NCI-H460 (cell line): ENCODE data around the gene GSTT2. TPM values are rescaled to one million over a fixed set of nuclear protein-coding genes. Genes with fewer than 3 reads are reported as not detected.
A peak's percentile ranks its signal among the peaks of the same experiment; 100 is the strongest.
"Not testable (repeated sequence)": the region's sequence is repeated elsewhere in the genome, so short reads cannot be mapped to it uniquely, and the experiment has no call there.

Experiments
- DNase-seq: peaks from one replicate; pipeline ENCODE4 v3.0.0-alpha.2; 2016; ENCODE audit warnings: low read depth; ENCODE audit errors: extremely low read depth
- polyA plus RNA-seq: library from polyadenylated mRNA; depleted of rRNA; stranded (reverse); fragments of >200 nt; gene quantifications from 2 replicates; pipeline ENCODE4 v1.2.3, GENCODE V29; 2014; cell fraction: nucleus; rRNA removed
- total RNA-seq: library from RNA; depleted of rRNA; stranded (reverse); fragments of >200 nt; shearing (Covaris generic); gene quantifications from 2 replicates; pipeline ENCODE4 v1.2.3, GENCODE V29; 2014; rRNA removed

GSTT2 gene
- total RNA-seq: not detected in 2 replicates
- polyA plus RNA-seq: 1.4 TPM in 1 of 2 replicates, not detected in the other

- not testable (repeated sequence) for DNase-seq
Measured at GRCh38 chr22:23979557-23980240, at the start of gene GSTT2. TSS of gene GSTT2 (plus strand) at chr22:23980134.

GRCh38 chr22:23938328-23939016, 41.5 kb upstream of the GSTT2 start:
- no peak for DNase-seq

- DNase-seq: no peak
Measured at GRCh38 chr22:23939017-23939357, 40.9 kb upstream of the GSTT2 start.

GRCh38 chr22:23940166-23940565, 39.8 kb upstream of the GSTT2 start:
- not testable (repeated sequence) for DNase-seq

GRCh38 chr22:23947391-23947790, 32.5 kb upstream of the GSTT2 start:
- not testable (repeated sequence) for DNase-seq

GRCh38 chr22:23949764-23950163, 30.2 kb upstream of the GSTT2 start:
- DNase-seq: not testable (repeated sequence)

GRCh38 chr22:23951383-23951782, 28.6 kb upstream of the GSTT2 start:
- DNase-seq: not testable (repeated sequence)

GRCh38 chr22:23952794-23953405, 27.0 kb upstream of the GSTT2 start:
- DNase-seq: not testable (repeated sequence)

GRCh38 chr22:23953485-23953884, 26.4 kb upstream of the GSTT2 start:
- not testable (repeated sequence) for DNase-seq

GRCh38 chr22:23954193-23954990, 25.5 kb upstream of the GSTT2 start:
- not testable (repeated sequence) for DNase-seq

GRCh38 chr22:23954991-23955305, 25.0 kb upstream of the GSTT2 start:
- not testable (repeated sequence) for DNase-seq

GRCh38 chr22:23955886-23956285, 24.0 kb upstream of the GSTT2 start:
- not testable (repeated sequence) for DNase-seq

GRCh38 chr22:23956301-23956900, 23.5 kb upstream of the GSTT2 start:
- DNase-seq: peak; percentile 62

- not testable (repeated sequence) for DNase-seq
Measured at GRCh38 chr22:23961084-23961771, 18.7 kb upstream of the GSTT2 start, which contains the start of gene GSTT2B. TSS of gene GSTT2B (minus strand) at chr22:23961195. CDS start at chr22:23961131, 64 bp downstream.

- DNase-seq: not testable (repeated sequence)
Measured at GRCh38 chr22:23966094-23966493, 13.8 kb upstream of the GSTT2 start.

GRCh38 chr22:23966568-23966967, 13.4 kb upstream of the GSTT2 start, which contains the start of gene DDTL:
TSS of gene DDTL (plus strand) at chr22:23966888. CDS start at chr22:23966915, 27 bp downstream.
- not testable (repeated sequence) for DNase-seq

- DNase-seq: no peak
Measured at GRCh38 chr22:23969071-23969470, 10.9 kb upstream of the GSTT2 start.

- DNase-seq: no peak
Measured at GRCh38 chr22:23970201-23970641, 9.7 kb upstream of the GSTT2 start.

GRCh38 chr22:23970816-23971486, 9.0 kb upstream of the GSTT2 start:
- no peak for DNase-seq
